ENCODE results near the gene GDF15.

DNA sequence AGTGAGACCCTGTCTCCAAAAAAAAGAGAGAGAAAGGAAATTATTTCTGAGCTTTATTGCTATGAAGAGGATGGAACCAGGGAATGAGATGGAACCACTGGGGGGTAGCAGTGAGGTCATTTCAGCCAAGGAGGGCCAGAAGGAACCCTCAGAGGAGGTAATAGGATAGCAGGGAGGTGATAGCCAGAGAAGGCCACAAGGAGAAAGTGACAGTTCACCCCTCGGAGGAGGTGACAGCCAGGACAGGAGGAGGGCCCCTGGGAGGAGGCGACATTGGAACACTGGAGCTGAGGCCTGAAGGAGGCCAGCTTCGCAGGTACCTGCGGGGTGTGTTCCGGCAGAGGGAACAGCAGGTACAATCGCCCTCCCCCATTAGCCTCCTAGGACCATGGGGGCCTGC, 46.2 kb upstream of the GDF15 start:
- TF ChIP-seq CTCF (IDR thresholded peaks at IDR 0.05) (peak in 2 of 7 experiments; percentile 14 to 16), POLR2A (IDR thresholded peaks at IDR 0.05) (no peak)
